Stimulated activated CD4-positive, alpha-beta T cell treated with anti-CD3 and anti-CD28 coated beads, Interleukin-15, amount 100 ng/mL, for 1 hour (primary cell): ENCODE results near the gene MAP4.
"Not testable (repeated sequence)": the region's sequence is repeated elsewhere in the genome, so short reads cannot be mapped to it uniquely, and the experiment has no call there.

ENCODE experiments used
- DNase-seq, 2 donors: peaks; one replicate each; pipeline ENCODE4 v3.0.0-alpha.2; 2020; ENCODE audit warnings: low read depth in 1 of 2, low spot score in 1 of 2

MAP4 gene

GRCh38 chr3:48016301-48016973 lies at the start of gene MAP4:
TSS of gene MAP4 (minus strand) at chr3:48016416. CDS start at chr3:47998860, 17,556 bp downstream.
- no peak for DNase-seq

- no peak for DNase-seq
Observed at GRCh38 chr3:48065035-48065434, 48.8 kb upstream of the MAP4 start.

- DNase-seq: no peak
Observed at GRCh38 chr3:48064292-48064829, 48.1 kb upstream of the MAP4 start.

GRCh38 chr3:48061586-48061985 lies 45.4 kb upstream of the MAP4 start:
- not testable (repeated sequence) for DNase-seq

- no peak for DNase-seq
Observed at GRCh38 chr3:48058091-48058490, 41.9 kb upstream of the MAP4 start.

- DNase-seq: no peak
Observed at GRCh38 chr3:48057521-48057920, 41.3 kb upstream of the MAP4 start.

GRCh38 chr3:48047841-48048464 lies 31.7 kb upstream of the MAP4 start:
- DNase-seq: no peak

- no peak for DNase-seq
Observed at GRCh38 chr3:48042071-48042760, 26.0 kb upstream of the MAP4 start.

GRCh38 chr3:48039487-48040190 lies 23.4 kb upstream of the MAP4 start:
- no peak for DNase-seq

- no peak for DNase-seq
Observed at GRCh38 chr3:48038971-48039481, 22.8 kb upstream of the MAP4 start.

GRCh38 chr3:48034000-48034516 lies 17.8 kb upstream of the MAP4 start:
- no peak for DNase-seq

- DNase-seq: no peak
Observed at GRCh38 chr3:48030188-48030587, 14.0 kb upstream of the MAP4 start.

- DNase-seq: no peak
Observed at GRCh38 chr3:48026951-48027908, 11.0 kb upstream of the MAP4 start.

- DNase-seq: no peak
Observed at GRCh38 chr3:48026098-48026497, 9.9 kb upstream of the MAP4 start.

- DNase-seq: no peak
Observed at GRCh38 chr3:48024401-48024800, 8.2 kb upstream of the MAP4 start.

GRCh38 chr3:48023377-48023776 lies 7.2 kb upstream of the MAP4 start:
- DNase-seq: no peak

- DNase-seq: no peak
Observed at GRCh38 chr3:48022178-48022577, 6.0 kb upstream of the MAP4 start.

- no peak for DNase-seq
Observed at GRCh38 chr3:48018841-48019240, 2.6 kb upstream of the MAP4 start.

GRCh38 chr3:48015431-48016180 lies 610 bp downstream of the MAP4 start:
- DNase-seq: no peak
